Activated naive CD8-positive, alpha-beta T cell treated with anti-CD3 and anti-CD28 coated beads for 36 hours (primary cell): Measurements from ENCODE around the gene OR14I1. TPM values are rescaled to one million over a fixed set of nuclear protein-coding genes. Genes with fewer than 3 reads are reported as not detected.
"Not testable (repeated sequence)": the region's sequence is repeated elsewhere in the genome, so short reads cannot be mapped to it uniquely, and the experiment has no call there.

Experiments used
- DNase-seq: peaks from one replicate; pipeline ENCODE4 v3.0.0; 2021
- H3K27ac Mint-ChIP-seq: one replicate; pipeline ENCODE4 v1.8.0; 2022; ENCODE audit warnings: mild to moderate bottlenecking, moderate library complexity, mixed read lengths
- H3K27me3 Mint-ChIP-seq: one replicate; pipeline ENCODE4 v1.8.0; 2022; ENCODE audit warnings: mild to moderate bottlenecking, mixed read lengths
- H3K36me3 Mint-ChIP-seq: one replicate; pipeline ENCODE4 v1.8.0; 2021; ENCODE audit warnings: mild to moderate bottlenecking, mixed read lengths
- H3K4me1 Mint-ChIP-seq: one replicate; pipeline ENCODE4 v1.8.0; 2021; ENCODE audit warnings: mixed read lengths
- H3K4me3 Mint-ChIP-seq: one replicate; pipeline ENCODE4 v1.8.0; 2022; ENCODE audit warnings: mild to moderate bottlenecking, moderate library complexity, mixed read lengths
- H3K9me3 Mint-ChIP-seq: one replicate; pipeline ENCODE4 v1.8.0; 2022; ENCODE audit warnings: mixed read lengths
- total RNA-seq, 2 experiments: library from RNA; stranded (reverse); gene quantifications; one replicate each; pipeline ENCODE4 v1.2.3, GENCODE V29; 2021

OR14I1 gene
- total RNA-seq, 2 experiments from 2014 or later: not detected

DNA sequence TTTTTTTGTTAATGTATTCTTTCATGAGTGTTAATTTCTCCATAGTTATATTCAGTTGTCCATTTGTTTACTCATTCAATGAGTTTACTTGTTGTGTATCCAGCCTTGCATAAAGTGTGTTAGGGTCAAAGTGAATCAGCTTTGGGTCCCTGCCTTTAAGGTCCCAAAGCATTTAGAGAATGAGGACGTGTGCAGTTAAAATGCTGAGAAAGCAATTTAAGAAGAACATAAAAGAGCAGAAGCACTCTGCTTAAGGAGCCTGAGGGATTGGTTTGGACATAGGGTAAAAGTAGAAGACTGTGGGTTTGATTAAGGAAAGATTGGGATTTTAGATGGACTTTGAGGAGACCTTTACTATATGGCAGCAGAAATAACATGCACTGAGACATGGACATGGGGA lies 3.5 kb downstream of the OR14I1 start:
- Mint-ChIP-seq H3K27me3 (peaks cover 10% of the 10 kb centered on the region), H3K4me3 (no peak overlapping the region), H3K27ac (no peak overlapping the region), H3K9me3 (no peaks in the 10 kb centered on the region), H3K4me1 (no peaks in the 10 kb centered on the region), H3K36me3 (no peaks in the 10 kb centered on the region)
- DNase-seq: no peak

GRCh38 chr1:248697907-248698306 lies 4.7 kb downstream of the OR14I1 start:
- no peaks in the 10 kb centered on the region for H3K36me3 Mint-ChIP-seq
- H3K9me3 Mint-ChIP-seq: no peaks in the 10 kb centered on the region
- peaks cover 10% of the 10 kb centered on the region for H3K27me3 Mint-ChIP-seq
- H3K4me1 Mint-ChIP-seq: no peaks in the 10 kb centered on the region
- H3K4me3 Mint-ChIP-seq: no peak overlapping the region
- H3K27ac Mint-ChIP-seq: no peak overlapping the region
- DNase-seq: no peak

DNA sequence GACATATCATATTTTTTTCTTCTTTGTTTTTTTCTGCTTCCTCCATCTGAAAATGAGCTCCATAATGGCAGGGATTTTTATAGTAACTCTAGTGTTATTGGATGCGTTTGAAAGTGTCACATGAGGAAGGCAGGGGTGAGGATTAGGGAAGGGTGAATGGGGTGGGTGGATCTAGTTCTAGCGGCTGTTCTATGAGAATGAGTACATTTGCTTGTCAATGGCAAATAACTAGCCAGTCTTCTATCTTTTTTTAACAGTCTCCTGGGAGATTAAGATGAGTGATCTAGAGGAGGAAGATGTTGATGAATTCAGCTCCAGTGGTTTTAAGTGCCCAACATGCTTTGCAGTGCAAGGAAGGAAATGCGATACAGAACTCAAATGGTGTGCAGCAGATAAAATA lies 5.8 kb downstream of the OR14I1 start:
- no peaks in the 10 kb centered on the region for H3K9me3 Mint-ChIP-seq
- H3K36me3 Mint-ChIP-seq: no peaks in the 10 kb centered on the region
- no peak overlapping the region for H3K4me3 Mint-ChIP-seq
- DNase-seq: no peak
- peaks cover 16% of the 10 kb centered on the region for H3K27me3 Mint-ChIP-seq
- no peaks in the 10 kb centered on the region for H3K4me1 Mint-ChIP-seq
- no peak overlapping the region for H3K27ac Mint-ChIP-seq

DNA sequence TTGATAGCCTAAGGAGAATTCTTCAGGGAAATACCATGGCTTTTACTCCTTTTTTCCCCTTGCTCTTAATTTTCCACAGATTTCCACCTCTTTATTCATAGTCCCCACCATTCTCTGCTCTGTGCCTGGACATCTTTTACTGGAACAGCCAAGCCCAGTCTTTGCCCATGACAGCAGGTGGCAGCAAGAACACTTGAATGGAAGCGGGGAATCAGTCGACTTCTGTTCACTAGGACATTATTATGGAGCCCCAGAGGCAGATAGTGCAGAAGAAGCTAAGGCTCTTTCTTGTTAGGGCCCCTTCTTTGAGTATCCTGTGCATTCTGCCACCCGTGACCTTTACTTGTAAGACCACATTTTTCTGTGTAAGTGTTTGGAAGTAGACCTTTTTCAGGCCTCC lies 6.3 kb downstream of the OR14I1 start:
- no peaks in the 10 kb centered on the region for H3K36me3 Mint-ChIP-seq
- no peaks in the 10 kb centered on the region for H3K4me1 Mint-ChIP-seq
- no peak for DNase-seq
- no peak overlapping the region for H3K4me3 Mint-ChIP-seq
- no peaks in the 10 kb centered on the region for H3K9me3 Mint-ChIP-seq
- H3K27ac Mint-ChIP-seq: no peak overlapping the region
- H3K27me3 Mint-ChIP-seq: peaks cover 16% of the 10 kb centered on the region

GRCh38 chr1:248695451-248696132 lies 7.0 kb downstream of the OR14I1 start:
- Mint-ChIP-seq H3K4me1 (no peaks in the 10 kb centered on the region), H3K27me3 (peaks cover 16% of the 10 kb centered on the region), H3K36me3 (no peaks in the 10 kb centered on the region), H3K9me3 (peaks cover 2% of the 10 kb centered on the region), H3K4me3 (no peak overlapping the region), H3K27ac (no peak overlapping the region)
- DNase-seq: no peak

GRCh38 chr1:248691567-248692155 lies 10.9 kb downstream of the OR14I1 start:
- no peak overlapping the region for H3K4me3 Mint-ChIP-seq
- H3K27ac Mint-ChIP-seq: no peak overlapping the region
- no peaks in the 10 kb centered on the region for H3K36me3 Mint-ChIP-seq
- H3K4me1 Mint-ChIP-seq: peaks cover 3% of the 10 kb centered on the region
- peaks cover 3% of the 10 kb centered on the region for H3K9me3 Mint-ChIP-seq
- no peak for DNase-seq
- peaks cover 8% of the 10 kb centered on the region for H3K27me3 Mint-ChIP-seq

DNA sequence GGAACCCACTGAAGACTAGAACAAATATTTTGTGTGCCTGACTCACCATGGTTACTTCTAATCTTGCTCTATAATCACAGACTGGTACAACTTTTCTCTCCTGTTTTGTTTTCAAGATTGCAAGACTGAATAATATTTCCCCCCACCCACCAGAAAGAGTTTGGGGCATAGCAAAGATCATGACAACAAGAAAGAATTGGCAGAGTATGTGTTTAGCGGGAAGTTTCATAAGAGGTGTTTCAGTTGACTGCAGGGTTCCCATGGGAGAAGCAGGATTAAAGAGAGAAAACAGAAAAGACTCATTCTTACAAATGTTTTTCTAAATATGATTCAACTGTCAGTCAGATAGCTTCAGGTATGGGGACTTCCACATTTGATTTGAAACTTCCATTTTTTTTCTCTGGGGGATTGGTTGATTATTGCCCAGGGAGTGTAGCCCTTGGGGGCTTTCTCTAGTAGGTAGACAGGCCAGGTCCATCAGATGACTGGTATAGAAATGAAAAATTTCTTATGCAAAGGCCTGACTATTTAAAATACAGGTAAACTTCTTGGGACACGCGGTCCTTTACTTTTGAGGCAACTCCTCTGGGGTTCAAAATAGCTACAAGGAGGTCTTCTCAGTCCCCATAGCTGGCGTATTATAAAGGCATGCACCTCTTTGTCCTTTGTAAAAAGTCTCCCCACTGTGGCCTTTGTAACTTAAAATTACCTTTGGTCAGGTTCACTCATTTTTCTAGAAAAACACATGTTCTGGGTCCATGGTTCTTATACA lies 13.9 kb downstream of the OR14I1 start:
- H3K27ac Mint-ChIP-seq: no peak overlapping the region

GRCh38 chr1:248686815-248687214 lies 15.8 kb downstream of the OR14I1 start:
- Mint-ChIP-seq H3K4me3 (no peak overlapping the region), H3K27me3 (no peaks in the 10 kb centered on the region), H3K4me1 (peaks cover 3% of the 10 kb centered on the region), H3K27ac (no peak overlapping the region), H3K9me3 (peaks cover 3% of the 10 kb centered on the region), H3K36me3 (no peaks in the 10 kb centered on the region)
- no peak for DNase-seq

More for the DNA sequence above, 13.9 kb downstream of the OR14I1 start:
- Mint-ChIP-seq H3K4me1 (peaks cover 3% of the 10 kb centered on the region), H3K36me3 (no peaks in the 10 kb centered on the region), H3K27me3 (peaks cover 5% of the 10 kb centered on the region), H3K9me3 (peaks cover 3% of the 10 kb centered on the region), H3K4me3 (no peak overlapping the region)
- DNase-seq: no peak

DNA sequence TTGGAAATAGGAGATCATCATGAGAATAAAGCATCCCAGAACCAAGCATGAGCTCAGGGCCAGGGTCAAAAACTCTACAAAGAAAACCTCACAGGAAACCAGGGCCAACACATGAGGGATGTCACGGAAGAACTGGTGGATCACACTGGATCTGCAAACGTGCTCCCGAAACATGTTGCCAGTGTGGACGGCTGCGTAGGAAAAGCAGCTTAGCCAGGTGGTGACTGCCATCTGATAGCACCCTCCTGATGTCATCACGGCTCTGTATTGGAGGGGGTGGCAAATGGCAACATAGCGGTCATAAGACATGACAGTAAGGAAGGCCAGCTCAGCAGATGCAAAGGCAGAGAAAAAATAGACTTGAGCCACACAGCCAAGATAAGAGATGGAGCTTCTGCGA lies 20.9 kb downstream of the OR14I1 start:
- no peak for DNase-seq
- no peak overlapping the region for H3K27ac Mint-ChIP-seq
- no peaks in the 10 kb centered on the region for H3K36me3 Mint-ChIP-seq
- no peak overlapping the region for H3K4me3 Mint-ChIP-seq
- H3K4me1 Mint-ChIP-seq: peaks cover under 1% of the 10 kb centered on the region
- no peaks in the 10 kb centered on the region for H3K27me3 Mint-ChIP-seq
- no peaks in the 10 kb centered on the region for H3K9me3 Mint-ChIP-seq

DNA sequence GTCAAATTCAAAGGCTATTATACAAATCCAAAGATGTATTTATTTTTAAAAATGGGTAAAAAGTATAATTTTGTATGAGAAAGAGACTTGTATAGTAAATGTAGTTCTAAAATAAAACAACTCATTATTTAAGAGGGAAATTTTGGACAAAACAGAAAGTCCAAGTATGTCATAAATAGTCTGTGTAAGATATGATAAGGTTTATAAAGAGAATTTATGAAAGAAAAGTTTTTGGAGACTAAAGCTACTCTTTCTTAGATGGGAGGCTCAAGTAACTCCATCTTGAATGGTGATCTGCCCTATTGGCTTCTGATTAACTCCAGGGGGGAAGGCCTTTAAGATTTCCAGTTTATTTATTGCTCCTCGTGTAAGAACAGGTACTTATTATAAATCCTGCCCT lies 32.6 kb downstream of the OR14I1 start:
- no peak overlapping the region for H3K27ac Mint-ChIP-seq
- H3K4me3 Mint-ChIP-seq: no peak overlapping the region
- DNase-seq: no peak
- H3K9me3 Mint-ChIP-seq: peaks cover 7% of the 10 kb centered on the region
- no peaks in the 10 kb centered on the region for H3K4me1 Mint-ChIP-seq
- peaks cover 4% of the 10 kb centered on the region for H3K36me3 Mint-ChIP-seq
- no peaks in the 10 kb centered on the region for H3K27me3 Mint-ChIP-seq

GRCh38 chr1:248663453-248664328 lies 38.9 kb downstream of the OR14I1 start:
- H3K27me3 Mint-ChIP-seq, H3K27ac Mint-ChIP-seq, H3K4me3 Mint-ChIP-seq, DNase-seq, H3K9me3 Mint-ChIP-seq, H3K4me1 Mint-ChIP-seq, H3K36me3 Mint-ChIP-seq: not testable (repeated sequence)

DNA sequence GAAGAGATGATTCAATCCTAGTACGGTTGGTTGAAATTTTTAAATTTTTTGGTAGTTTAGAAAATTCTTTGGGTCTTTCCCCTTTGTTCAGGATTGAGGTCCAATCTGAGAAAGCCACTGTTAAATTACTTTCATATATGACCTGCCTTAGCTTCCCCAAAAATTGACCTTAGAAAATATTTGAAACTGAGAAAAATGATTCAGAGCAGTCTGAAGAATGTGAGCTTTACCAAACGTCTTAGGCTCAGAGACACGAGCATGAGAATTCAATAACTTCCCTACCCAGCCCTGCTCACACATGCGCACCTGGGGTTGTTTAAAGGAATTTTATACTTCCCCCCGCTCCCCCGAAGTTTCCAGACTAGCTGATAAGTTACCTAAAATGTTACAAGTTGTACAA lies 45.8 kb downstream of the OR14I1 start:
- not testable (repeated sequence) for H3K36me3 Mint-ChIP-seq, H3K4me1 Mint-ChIP-seq, H3K27me3 Mint-ChIP-seq, H3K9me3 Mint-ChIP-seq, DNase-seq, H3K27ac Mint-ChIP-seq, H3K4me3 Mint-ChIP-seq

GRCh38 chr1:248655354-248655753 lies 47.2 kb downstream of the OR14I1 start, which contains the start of gene OR2T27:
TSS of gene OR2T27 (minus strand) at chr1:248655528. CDS start at chr1:248650884, 4,644 bp downstream.
- H3K27ac Mint-ChIP-seq, H3K9me3 Mint-ChIP-seq, DNase-seq, H3K36me3 Mint-ChIP-seq, H3K27me3 Mint-ChIP-seq, H3K4me3 Mint-ChIP-seq, H3K4me1 Mint-ChIP-seq: not testable (repeated sequence)
